HG03039 (cell line): ENCODE measurements around the gene SPACDR.
"Not testable (repeated sequence)": the region's sequence is repeated elsewhere in the genome, so short reads cannot be mapped to it uniquely, and the experiment has no call there.

Experiments
- ATAC-seq: cut with Tn5 transposase; IDR thresholded peaks from one replicate; pipeline ENCODE4 v1.9.1; 2021; ENCODE audit warnings: mild to moderate bottlenecking, moderate library complexity; ENCODE audit not compliant: unreplicated experiment

Gene SPACDR

GRCh38 chr7:100466653-100467605 is 2.9 kb upstream of the SPACDR start:
- no peak for ATAC-seq

- ATAC-seq = no peak
Measured at GRCh38 chr7:100465702-100466311, 1.7 kb upstream of the SPACDR start.

- no peak for ATAC-seq
Measured at GRCh38 chr7:100465299-100465698, 1.2 kb upstream of the SPACDR start.

GRCh38 chr7:100464791-100465190 is 731 bp upstream of the SPACDR start:
- no peak for ATAC-seq

GRCh38 chr7:100457033-100457432 is 7.0 kb downstream of the SPACDR start:
- no peak for ATAC-seq

GRCh38 chr7:100456562-100456961 is 7.5 kb downstream of the SPACDR start:
- ATAC-seq = no peak

GRCh38 chr7:100455206-100455605 is 8.9 kb downstream of the SPACDR start:
- ATAC-seq = no peak

- ATAC-seq = not testable (repeated sequence)
Measured at GRCh38 chr7:100453854-100454253, 10.2 kb downstream of the SPACDR start.

- no peak for ATAC-seq
Measured at GRCh38 chr7:100452513-100452912, 11.5 kb downstream of the SPACDR start.

- ATAC-seq = no peak
Measured at GRCh38 chr7:100449190-100449795, 14.8 kb downstream of the SPACDR start.

- not testable (repeated sequence) for ATAC-seq
Measured at GRCh38 chr7:100447363-100447762, 16.7 kb downstream of the SPACDR start.

- no peak for ATAC-seq
Measured at GRCh38 chr7:100446040-100446439, 18.0 kb downstream of the SPACDR start.

GRCh38 chr7:100444311-100445278 is 19.5 kb downstream of the SPACDR start:
- no peak for ATAC-seq

GRCh38 chr7:100443096-100443840 is 20.8 kb downstream of the SPACDR start:
- no peak for ATAC-seq

- no peak for ATAC-seq
Measured at GRCh38 chr7:100441641-100442535, 22.2 kb downstream of the SPACDR start.

GRCh38 chr7:100439244-100439643 is 24.8 kb downstream of the SPACDR start:
- ATAC-seq = not testable (repeated sequence)

GRCh38 chr7:100438731-100439130 is 25.3 kb downstream of the SPACDR start:
- not testable (repeated sequence) for ATAC-seq

- no peak for ATAC-seq
Measured at GRCh38 chr7:100438172-100438571, 25.9 kb downstream of the SPACDR start.
